Endothelial cell of umbilical vein (primary cell): ENCODE measurements around the gene CAV2.

Experiments
- CTCF ChIP-seq, 2 donors: IDR thresholded peaks; 1 replicate in 1 of 2; 2 replicates in 1 of 2; pipeline ENCODE4 v1.5.1; 2011; ENCODE audit warnings: low read length in 2 of 2, mild to moderate bottlenecking in 2 of 2, moderate library complexity in 2 of 2, control low read depth in 1 of 2, inconsistent platforms in 1 of 2, low read depth in 1 of 2; ENCODE audit not compliant: insufficient read depth in 1 of 2; ENCODE audit errors: extremely low read depth in 1 of 2
- EZH2 ChIP-seq: IDR thresholded peaks from 2 replicates; pipeline ENCODE4 v1.6.1; 2012; ENCODE audit warnings: borderline replicate concordance, low read depth, mild to moderate bottlenecking, moderate library complexity, low read length, inconsistent platforms; ENCODE audit not compliant: severe bottlenecking
- GATA2 ChIP-seq: IDR thresholded peaks from 2 replicates; pipeline ENCODE4 v1.7.0; 2011; ENCODE audit warnings: low read depth, mild to moderate bottlenecking, moderate library complexity, mixed read lengths, low read length; ENCODE audit not compliant: insufficient read length, insufficient read depth
- JUN ChIP-seq: IDR thresholded peaks from 2 replicates; pipeline ENCODE4 v1.6.1; 2011; ENCODE audit warnings: borderline replicate concordance, low read depth; ENCODE audit not compliant: insufficient read length, insufficient read depth
- POLR2A ChIP-seq: IDR thresholded peaks from 2 replicates; pipeline ENCODE4 v1.6.1; 2012; ENCODE audit warnings: low read depth, mild to moderate bottlenecking, control low read depth, low read length
- POLR2AphosphoS5 ChIP-seq: IDR thresholded peaks from 2 replicates; pipeline ENCODE4 v1.6.1; 2012; ENCODE audit warnings: low read depth, mild to moderate bottlenecking, control low read depth, low read length, moderate library complexity; ENCODE audit not compliant: insufficient read depth

- TF ChIP-seq POLR2A (no peak), EZH2 (no peak), CTCF (IDR thresholded peaks at IDR 0.05; ENCODE audit: extremely low read depth in 1 of 2, insufficient read depth in 1 of 2, low read depth in 1 of 2, low read length in 2 of 2) (no peak), GATA2 (no peak), JUN (no peak), POLR2AphosphoS5 (no peak)
Measured at GRCh38 chr7:116509982-116510579, 10.5 kb downstream of the CAV2 start.
